Uterus (tissue), 2 donors: Measurements from ENCODE around the gene CPSF4L.

Source experiments
- POLR2A ChIP-seq, 2 donors: fragments of 450-650 bp; IDR thresholded peaks; one replicate each; pipeline ENCODE4 v1.6.1; 2016; ENCODE audit warnings: antibody characterized with exemption in 2 of 2, mild to moderate bottlenecking in 1 of 2, moderate library complexity in 1 of 2
- TF ChIP-seq, protein P1 (sequence below), 4 experiments: fragments of 200-600 bp in 2 of 4; fragments of 450-650 bp in 2 of 4; sonication (generic) in 2 of 4; IDR thresholded peaks; one replicate each; pipeline ENCODE4 v1.5.1; 2016 to 2019; ENCODE audit warnings: antibody characterized with exemption in 4 of 4, mild to moderate bottlenecking in 2 of 4, moderate library complexity in 1 of 4

- TF ChIP-seq, protein P1, sequence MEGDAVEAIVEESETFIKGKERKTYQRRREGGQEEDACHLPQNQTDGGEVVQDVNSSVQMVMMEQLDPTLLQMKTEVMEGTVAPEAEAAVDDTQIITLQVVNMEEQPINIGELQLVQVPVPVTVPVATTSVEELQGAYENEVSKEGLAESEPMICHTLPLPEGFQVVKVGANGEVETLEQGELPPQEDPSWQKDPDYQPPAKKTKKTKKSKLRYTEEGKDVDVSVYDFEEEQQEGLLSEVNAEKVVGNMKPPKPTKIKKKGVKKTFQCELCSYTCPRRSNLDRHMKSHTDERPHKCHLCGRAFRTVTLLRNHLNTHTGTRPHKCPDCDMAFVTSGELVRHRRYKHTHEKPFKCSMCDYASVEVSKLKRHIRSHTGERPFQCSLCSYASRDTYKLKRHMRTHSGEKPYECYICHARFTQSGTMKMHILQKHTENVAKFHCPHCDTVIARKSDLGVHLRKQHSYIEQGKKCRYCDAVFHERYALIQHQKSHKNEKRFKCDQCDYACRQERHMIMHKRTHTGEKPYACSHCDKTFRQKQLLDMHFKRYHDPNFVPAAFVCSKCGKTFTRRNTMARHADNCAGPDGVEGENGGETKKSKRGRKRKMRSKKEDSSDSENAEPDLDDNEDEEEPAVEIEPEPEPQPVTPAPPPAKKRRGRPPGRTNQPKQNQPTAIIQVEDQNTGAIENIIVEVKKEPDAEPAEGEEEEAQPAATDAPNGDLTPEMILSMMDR (IDR thresholded peaks at IDR 0.05) = no peak
- peak; percentile 19 to 23 for TF ChIP-seq POLR2A (IDR thresholded peaks at IDR 0.05)
These were observed 22.2 kb upstream of the CPSF4L start for GRCh38 chr17:73283841-73284282.
